Fibroblast of mammary gland (primary cell): ENCODE measurements around the gene PTPN13.

ENCODE experiments used
- DNase-seq: peaks from one replicate; pipeline ENCODE4 v3.0.0-alpha.2; 2010; ENCODE audit warnings: low read depth
- H3K4me3 ChIP-seq: 2 replicates; pipeline ENCODE4 v1.5.1; 2011; ENCODE audit warnings: low read depth, mild to moderate bottlenecking, low read length, moderate library complexity; ENCODE audit not compliant: control insufficient read depth
- TF ChIP-seq, protein P1 (sequence below): conservative IDR thresholded peaks from 2 replicates; pipeline ENCODE4 v1.5.1; 2011; ENCODE audit warnings: low read depth, low read length, inconsistent platforms; ENCODE audit not compliant: control insufficient read depth, insufficient read depth

Gene PTPN13

DNA sequence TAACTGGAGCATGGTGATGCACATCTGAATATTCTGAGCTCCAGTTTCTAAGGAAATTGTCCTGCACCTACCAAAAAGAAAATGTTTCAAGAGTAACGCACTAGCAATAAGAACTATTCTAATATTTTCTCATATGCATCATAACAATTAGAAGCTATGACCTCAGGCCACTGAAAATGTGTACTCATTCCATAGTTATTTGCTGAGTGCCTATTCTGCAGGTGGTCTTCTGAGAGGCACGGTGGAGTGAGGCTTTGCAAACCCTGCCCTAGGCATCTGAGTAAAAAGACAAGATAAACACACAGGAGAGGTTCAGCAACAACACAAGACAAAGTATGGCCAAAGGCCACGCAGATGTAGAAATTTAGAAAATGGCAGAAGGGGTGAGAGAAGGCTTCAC is 231.4 kb downstream of the PTPN13 start:
- H3K4me3 ChIP-seq, result no peak overlapping the region
- TF ChIP-seq, protein P1, sequence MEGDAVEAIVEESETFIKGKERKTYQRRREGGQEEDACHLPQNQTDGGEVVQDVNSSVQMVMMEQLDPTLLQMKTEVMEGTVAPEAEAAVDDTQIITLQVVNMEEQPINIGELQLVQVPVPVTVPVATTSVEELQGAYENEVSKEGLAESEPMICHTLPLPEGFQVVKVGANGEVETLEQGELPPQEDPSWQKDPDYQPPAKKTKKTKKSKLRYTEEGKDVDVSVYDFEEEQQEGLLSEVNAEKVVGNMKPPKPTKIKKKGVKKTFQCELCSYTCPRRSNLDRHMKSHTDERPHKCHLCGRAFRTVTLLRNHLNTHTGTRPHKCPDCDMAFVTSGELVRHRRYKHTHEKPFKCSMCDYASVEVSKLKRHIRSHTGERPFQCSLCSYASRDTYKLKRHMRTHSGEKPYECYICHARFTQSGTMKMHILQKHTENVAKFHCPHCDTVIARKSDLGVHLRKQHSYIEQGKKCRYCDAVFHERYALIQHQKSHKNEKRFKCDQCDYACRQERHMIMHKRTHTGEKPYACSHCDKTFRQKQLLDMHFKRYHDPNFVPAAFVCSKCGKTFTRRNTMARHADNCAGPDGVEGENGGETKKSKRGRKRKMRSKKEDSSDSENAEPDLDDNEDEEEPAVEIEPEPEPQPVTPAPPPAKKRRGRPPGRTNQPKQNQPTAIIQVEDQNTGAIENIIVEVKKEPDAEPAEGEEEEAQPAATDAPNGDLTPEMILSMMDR, result no peak
- DNase-seq, result no peak

DNA sequence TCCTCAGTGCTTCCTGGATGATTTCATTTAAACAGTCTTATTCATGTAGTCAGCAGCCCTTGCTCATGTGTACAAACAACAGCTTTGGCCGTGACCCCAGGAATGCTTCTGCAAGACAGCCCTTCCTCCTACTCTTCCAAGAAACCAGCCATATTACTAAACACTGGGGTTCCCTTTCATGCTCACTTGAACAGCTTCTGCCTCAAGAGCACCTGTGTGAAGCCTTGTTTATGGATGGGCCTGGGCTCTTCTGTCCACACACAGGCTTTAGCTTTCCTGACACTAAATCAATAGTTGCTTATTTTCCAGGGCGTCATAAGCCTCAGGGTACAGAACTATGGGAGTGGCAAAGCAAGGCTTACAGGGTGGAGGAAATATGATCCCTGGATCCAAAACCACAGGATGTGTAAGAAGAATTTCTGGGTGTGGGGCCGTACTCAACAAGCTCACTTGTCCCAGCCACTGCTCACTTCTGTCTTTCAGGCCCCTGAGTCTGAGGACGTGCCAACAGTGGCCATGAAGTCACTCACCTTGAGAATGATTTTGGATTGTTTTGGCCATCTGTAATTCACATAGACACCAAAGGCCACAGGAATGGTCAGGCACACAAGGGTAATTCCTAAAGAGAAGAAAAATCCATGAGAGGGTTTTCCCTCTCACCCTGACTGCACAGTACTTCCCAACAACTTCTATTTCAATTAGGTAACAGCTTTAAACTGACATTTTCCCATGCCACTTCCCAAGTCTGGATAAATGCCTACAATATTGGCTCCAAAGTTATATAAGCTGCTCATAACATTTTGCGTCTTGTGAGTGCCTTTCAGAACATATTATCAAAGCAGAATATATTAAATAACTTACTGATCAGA is 237.4 kb downstream of the PTPN13 start:
- TF ChIP-seq, protein P1, result no peak
- H3K4me3 ChIP-seq, result no peak overlapping the region
- DNase-seq, result peak; percentile 91

DNA sequence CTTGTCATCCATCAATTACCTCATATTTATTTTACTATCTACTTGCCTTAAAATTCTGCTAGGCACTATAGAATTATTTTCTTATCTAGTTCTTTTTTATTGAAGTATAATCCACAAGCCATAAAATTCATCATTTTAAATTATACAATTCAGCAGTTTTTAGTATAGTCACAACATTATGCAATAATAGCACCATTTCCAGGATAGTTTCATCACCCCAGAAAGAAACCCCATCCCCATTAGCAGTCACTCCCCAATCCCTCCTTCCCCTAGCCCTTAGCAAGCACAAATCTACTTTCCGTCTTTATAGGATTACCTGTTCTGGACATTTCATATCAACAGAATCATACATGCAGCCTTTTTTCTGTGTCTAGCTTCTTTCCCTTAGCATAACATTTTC is 239.5 kb downstream of the PTPN13 start:
- DNase-seq, result no peak
- TF ChIP-seq, protein P1, result no peak
- no peak overlapping the region for H3K4me3 ChIP-seq

DNA sequence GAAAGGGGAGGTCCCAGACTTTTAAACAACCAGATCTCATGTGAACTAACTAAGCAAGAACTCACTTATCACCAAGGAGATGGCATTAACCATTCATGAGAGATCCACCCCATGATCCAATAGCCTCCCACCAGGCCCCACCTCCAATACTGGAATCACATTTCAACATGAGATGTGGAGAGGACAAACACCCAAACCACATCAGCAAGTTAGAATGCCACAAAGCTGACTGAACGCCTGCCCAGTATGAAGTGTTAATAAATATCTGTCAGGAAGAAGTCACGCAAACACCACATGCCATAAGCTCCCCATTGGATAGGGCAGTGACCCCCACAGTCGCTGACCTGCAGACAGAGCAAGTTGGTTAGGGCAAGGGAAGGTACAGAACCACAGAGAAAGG is 240.8 kb downstream of the PTPN13 start:
- TF ChIP-seq, protein P1, result no peak
- DNase-seq, result peak; percentile 66
- H3K4me3 ChIP-seq, result no peak overlapping the region

DNA sequence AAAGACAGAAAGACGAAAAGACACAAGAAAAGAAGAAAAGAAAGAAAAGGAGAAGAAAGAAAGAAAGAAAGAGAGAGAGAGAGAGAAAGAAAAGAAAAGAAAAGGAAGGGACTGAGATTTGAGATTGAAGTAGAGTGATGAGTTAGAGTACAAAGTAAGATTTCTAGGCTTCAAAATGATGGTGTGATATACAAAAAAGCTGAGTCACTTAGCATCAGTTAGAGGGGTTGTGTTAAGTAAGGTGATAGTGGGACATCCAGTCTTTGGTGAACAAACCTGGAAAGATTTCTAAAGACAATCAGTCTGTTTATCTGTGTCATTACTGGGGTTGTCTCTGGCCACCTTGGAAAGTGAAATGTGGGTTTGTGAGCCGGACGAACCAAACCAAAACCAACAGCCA is 241.6 kb downstream of the PTPN13 start:
- TF ChIP-seq, protein P1, result no peak
- H3K4me3 ChIP-seq, result no peak overlapping the region
- DNase-seq, result no peak

DNA sequence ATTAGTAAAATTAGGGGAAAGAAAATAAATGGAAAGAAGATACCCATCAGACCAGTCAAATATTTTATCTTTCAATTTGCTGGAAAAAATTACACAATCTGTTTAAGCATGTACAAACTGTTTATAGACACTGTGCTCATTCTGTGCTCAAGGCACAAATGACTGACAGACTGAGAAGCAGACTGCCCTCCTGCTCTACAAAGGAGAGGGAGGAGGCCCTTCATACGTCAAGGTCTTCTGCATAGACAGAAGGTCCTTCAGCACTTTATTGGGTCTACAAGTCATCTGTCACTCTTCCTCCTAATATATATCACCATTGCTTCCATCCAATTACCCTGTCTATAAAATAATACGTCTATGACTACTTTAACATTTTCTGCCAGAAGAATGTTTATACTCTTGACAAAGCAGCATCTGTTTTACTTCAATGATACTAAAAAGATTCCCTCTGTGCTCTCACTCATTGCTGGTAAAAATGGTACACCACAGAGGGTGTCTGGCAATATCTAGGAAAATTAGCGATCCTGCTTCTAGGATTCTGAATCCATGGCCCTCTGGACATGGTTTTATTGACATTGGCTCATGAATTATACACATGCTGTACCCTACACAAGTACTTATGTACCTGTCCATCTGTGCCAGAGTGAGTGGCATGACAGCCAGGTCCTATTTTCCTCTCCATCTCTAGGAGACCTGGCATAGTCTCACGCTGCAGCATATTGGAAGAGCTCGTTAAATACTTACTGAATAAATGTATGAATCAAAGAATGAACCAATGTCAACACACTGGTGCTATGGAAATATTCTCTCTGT is 243.8 kb downstream of the PTPN13 start:
- TF ChIP-seq, protein P1, result no peak
- DNase-seq, result no peak
- H3K4me3 ChIP-seq, result no peak overlapping the region
